ENCODE results near the gene ZNF236.

Gene ZNF236

GRCh38 chr18:77005651-77006195 is 183.4 kb downstream of the ZNF236 start:
- H3K27ac ChIP-seq (ENCODE audit: insufficient read depth in 1 of 2, low read depth in 1 of 2, low read length in 2 of 2, poor library complexity in 1 of 2, severe bottlenecking in 2 of 2) = no peak overlapping the region
- DNase-seq = no peak
- ChIA-PET POLR2A (interaction anchor here (0.6 to 1.2 kb wide), 2 partner anchors 16 to 47 kb away, joined by 3 to 7 read pairs; no protein-coding TSS in a partner anchor), CTCF (interaction anchor here (1.0 to 9.2 kb wide), 8 partner anchors 8 to 206 kb away, joined by 3 to 119 read pairs (median 6); no protein-coding TSS in a partner anchor)
- WGBS (ENCODE audit: insufficient coverage) = 91% methylated on average over 11 of the region's 11 CpGs
- H3K9me3 ChIP-seq (ENCODE audit: control extremely low read depth in 1 of 5, control insufficient read depth in 4 of 5, insufficient read depth in 2 of 5, low read depth in 1 of 5, low read length in 4 of 5) = no peaks in the 10 kb centered on the region
- no peaks in the 10 kb centered on the region for H3K27me3 ChIP-seq (replicated peaks in 2 of 5; ENCODE audit: control insufficient read depth in 4 of 5, insufficient read depth in 5 of 5, low read length in 4 of 5)
- H3K36me3 ChIP-seq (ENCODE audit: control insufficient read depth in 4 of 4, insufficient read depth in 4 of 4, low read length in 3 of 4) = peaks cover 5 to 32% (median 15%) of the 10 kb centered on the region in 4 experiments
- peaks cover 3 to 40% (median 19%) of the 10 kb centered on the region in 4 experiments for H3K4me1 ChIP-seq (ENCODE audit: control extremely low read depth in 1 of 4, control insufficient read depth in 4 of 4, insufficient read depth in 4 of 4, low read length in 3 of 4)
- H3K4me3 ChIP-seq (ENCODE audit: control insufficient read depth in 1 of 7, extremely low read depth in 1 of 7, insufficient read depth in 4 of 7, low read depth in 2 of 7, low read length in 6 of 7) = no peak overlapping the region

GRCh38 chr18:77006305-77007175 is 184.2 kb downstream of the ZNF236 start:
- CTCF ChIA-PET = interaction anchor here (0.9 to 9.2 kb wide), 3 partner anchors 40 to 205 kb away, joined by 3 to 119 read pairs (median 5); no protein-coding TSS in a partner anchor
- Histone ChIP-seq H3K36me3 (ENCODE audit: control insufficient read depth in 4 of 4, insufficient read depth in 4 of 4, low read length in 3 of 4) (peaks cover 10 to 40% (median 18%) of the 10 kb centered on the region in 4 experiments), H3K4me1 (ENCODE audit: control extremely low read depth in 1 of 4, control insufficient read depth in 4 of 4, insufficient read depth in 4 of 4, low read length in 3 of 4) (peaks cover 3 to 40% (median 19%) of the 10 kb centered on the region in 4 experiments), H3K4me3 (ENCODE audit: control insufficient read depth in 1 of 7, extremely low read depth in 1 of 7, insufficient read depth in 4 of 7, low read depth in 2 of 7, low read length in 6 of 7) (no peak overlapping the region), H3K27ac (ENCODE audit: insufficient read depth in 1 of 2, low read depth in 1 of 2, low read length in 2 of 2, poor library complexity in 1 of 2, severe bottlenecking in 2 of 2) (no peak overlapping the region), H3K9me3 (ENCODE audit: control extremely low read depth in 1 of 5, control insufficient read depth in 4 of 5, insufficient read depth in 2 of 5, low read depth in 1 of 5, low read length in 4 of 5) (no peaks in the 10 kb centered on the region), H3K27me3 (replicated peaks in 2 of 5; ENCODE audit: control insufficient read depth in 4 of 5, insufficient read depth in 5 of 5, low read length in 4 of 5) (no peaks in the 10 kb centered on the region)
- POLR2A ChIA-PET = no interaction called here
- no peak for DNase-seq
- 93% methylated on average over 28 of the region's 29 CpGs for WGBS (ENCODE audit: insufficient coverage)

GRCh38 chr18:77007251-77007650 is 184.9 kb downstream of the ZNF236 start:
- WGBS (ENCODE audit: insufficient coverage) = 86% methylated on average over 9 of the region's 12 CpGs
- no peak for DNase-seq
- Histone ChIP-seq H3K4me1 (ENCODE audit: control extremely low read depth in 1 of 4, control insufficient read depth in 4 of 4, insufficient read depth in 4 of 4, low read length in 3 of 4) (peaks cover 3 to 40% (median 19%) of the 10 kb centered on the region in 4 experiments), H3K9me3 (ENCODE audit: control extremely low read depth in 1 of 5, control insufficient read depth in 4 of 5, insufficient read depth in 2 of 5, low read depth in 1 of 5, low read length in 4 of 5) (no peaks in the 10 kb centered on the region), H3K27ac (ENCODE audit: insufficient read depth in 1 of 2, low read depth in 1 of 2, low read length in 2 of 2, poor library complexity in 1 of 2, severe bottlenecking in 2 of 2) (no peak overlapping the region), H3K4me3 (ENCODE audit: control insufficient read depth in 1 of 7, extremely low read depth in 1 of 7, insufficient read depth in 4 of 7, low read depth in 2 of 7, low read length in 6 of 7) (no peak overlapping the region), H3K27me3 (replicated peaks in 2 of 5; ENCODE audit: control insufficient read depth in 4 of 5, insufficient read depth in 5 of 5, low read length in 4 of 5) (no peaks in the 10 kb centered on the region), H3K36me3 (ENCODE audit: control insufficient read depth in 4 of 4, insufficient read depth in 4 of 4, low read length in 3 of 4) (peaks cover 10 to 46% (median 21%) of the 10 kb centered on the region in 4 experiments)
- CTCF ChIA-PET = interaction anchor here (0.6 to 9.2 kb wide), 3 partner anchors 39 to 47 kb away, joined by 3 to 119 read pairs (median 5); no protein-coding TSS in a partner anchor
- POLR2A ChIA-PET = no interaction called here

- H3K4me3 ChIP-seq (ENCODE audit: control insufficient read depth in 1 of 7, extremely low read depth in 1 of 7, insufficient read depth in 4 of 7, low read depth in 2 of 7, low read length in 6 of 7) = no peak overlapping the region
- DNase-seq = no peak
- ChIA-PET POLR2A (no interaction called here), CTCF (interaction anchor here (0.6 kb wide), 1 partner anchor 46 kb away, joined by 3 read pairs; no protein-coding TSS in a partner anchor)
- H3K9me3 ChIP-seq (ENCODE audit: control extremely low read depth in 1 of 5, control insufficient read depth in 4 of 5, insufficient read depth in 2 of 5, low read depth in 1 of 5, low read length in 4 of 5) = no peaks in the 10 kb centered on the region
- H3K36me3 ChIP-seq (ENCODE audit: control insufficient read depth in 4 of 4, insufficient read depth in 4 of 4, low read length in 3 of 4) = peaks cover 12 to 49% (median 25%) of the 10 kb centered on the region in 4 experiments
- H3K27ac ChIP-seq (ENCODE audit: insufficient read depth in 1 of 2, low read depth in 1 of 2, low read length in 2 of 2, poor library complexity in 1 of 2, severe bottlenecking in 2 of 2) = no peak overlapping the region
- WGBS (ENCODE audit: insufficient coverage) = 98% methylated on average over 6 of the region's 13 CpGs
- H3K4me1 ChIP-seq (ENCODE audit: control extremely low read depth in 1 of 4, control insufficient read depth in 4 of 4, insufficient read depth in 4 of 4, low read length in 3 of 4) = peaks cover 3 to 40% (median 19%) of the 10 kb centered on the region in 4 experiments
- H3K27me3 ChIP-seq (replicated peaks in 2 of 5; ENCODE audit: control insufficient read depth in 4 of 5, insufficient read depth in 5 of 5, low read length in 4 of 5) = no peaks in the 10 kb centered on the region
These were observed 185.6 kb downstream of the ZNF236 start for GRCh38 chr18:77008006-77008405.

- CTCF ChIA-PET = no interaction called here
- WGBS (ENCODE audit: insufficient coverage) = 89% methylated on average over 19 of the region's 23 CpGs
- peaks cover 12 to 57% (median 29%) of the 10 kb centered on the region in 4 experiments for H3K36me3 ChIP-seq (ENCODE audit: control insufficient read depth in 4 of 4, insufficient read depth in 4 of 4, low read length in 3 of 4)
These were observed 186.4 kb downstream of the ZNF236 start for GRCh38 chr18:77008576-77009315.

GRCh38 chr18:77009675-77010074 is 187.3 kb downstream of the ZNF236 start:
- Histone ChIP-seq H3K27me3 (replicated peaks in 2 of 5; ENCODE audit: control insufficient read depth in 4 of 5, insufficient read depth in 5 of 5, low read length in 4 of 5) (no peaks in the 10 kb centered on the region), H3K27ac (ENCODE audit: insufficient read depth in 1 of 2, low read depth in 1 of 2, low read length in 2 of 2, poor library complexity in 1 of 2, severe bottlenecking in 2 of 2) (no peak overlapping the region), H3K4me3 (ENCODE audit: control insufficient read depth in 1 of 7, extremely low read depth in 1 of 7, insufficient read depth in 4 of 7, low read depth in 2 of 7, low read length in 6 of 7) (no peak overlapping the region), H3K9me3 (ENCODE audit: control extremely low read depth in 1 of 5, control insufficient read depth in 4 of 5, insufficient read depth in 2 of 5, low read depth in 1 of 5, low read length in 4 of 5) (no peaks in the 10 kb centered on the region), H3K36me3 (ENCODE audit: control insufficient read depth in 4 of 4, insufficient read depth in 4 of 4, low read length in 3 of 4) (peaks cover 12 to 66% (median 34%) of the 10 kb centered on the region in 4 experiments), H3K4me1 (ENCODE audit: control extremely low read depth in 1 of 4, control insufficient read depth in 4 of 4, insufficient read depth in 4 of 4, low read length in 3 of 4) (peaks cover under 1 to 27% (median 13%) of the 10 kb centered on the region in 4 experiments)
- no peak for DNase-seq
- WGBS (ENCODE audit: insufficient coverage) = 88% methylated on average over 13 of the region's 19 CpGs
- ChIA-PET POLR2A (no interaction called here), CTCF (interaction anchor here (1.8 kb wide), 1 partner anchor 41 kb away, joined by 4 read pairs; no protein-coding TSS in a partner anchor)

More at GRCh38 chr18:77008576-77009315, 186.4 kb downstream of the ZNF236 start:
- peaks cover 3 to 37% (median 19%) of the 10 kb centered on the region in 4 experiments for H3K4me1 ChIP-seq (ENCODE audit: control extremely low read depth in 1 of 4, control insufficient read depth in 4 of 4, insufficient read depth in 4 of 4, low read length in 3 of 4)
- H3K4me3 ChIP-seq (ENCODE audit: control insufficient read depth in 1 of 7, extremely low read depth in 1 of 7, insufficient read depth in 4 of 7, low read depth in 2 of 7, low read length in 6 of 7) = no peak overlapping the region
- DNase-seq = no peak
- no peaks in the 10 kb centered on the region for H3K9me3 ChIP-seq (ENCODE audit: control extremely low read depth in 1 of 5, control insufficient read depth in 4 of 5, insufficient read depth in 2 of 5, low read depth in 1 of 5, low read length in 4 of 5)
- no peak overlapping the region for H3K27ac ChIP-seq (ENCODE audit: insufficient read depth in 1 of 2, low read depth in 1 of 2, low read length in 2 of 2, poor library complexity in 1 of 2, severe bottlenecking in 2 of 2)
- POLR2A ChIA-PET = interaction anchor here (0.6 kb wide), 1 partner anchor 169 kb away, joined by 3 read pairs; no protein-coding TSS in a partner anchor
- H3K27me3 ChIP-seq (replicated peaks in 2 of 5; ENCODE audit: control insufficient read depth in 4 of 5, insufficient read depth in 5 of 5, low read length in 4 of 5) = no peaks in the 10 kb centered on the region
